Endodermal cell (in vitro differentiated cells): ENCODE measurements around the gene ARL3. TPM values are rescaled to one million over a fixed set of nuclear protein-coding genes. Genes with fewer than 3 reads are reported as not detected.
A peak's percentile ranks its signal among the peaks of the same experiment; 100 is the strongest.

Experiments used
- DNase-seq: peaks from one replicate; pipeline ENCODE4 v3.0.0-alpha.2; 2017
- H3K27ac ChIP-seq: 2 replicates; pipeline ENCODE4 v1.5.1; 2013; ENCODE audit warnings: mild to moderate bottlenecking, low read depth, low read length, moderate library complexity
- H3K27me3 ChIP-seq: 2 replicates; pipeline ENCODE4 v1.6.1; 2013; ENCODE audit warnings: mild to moderate bottlenecking, low read length, moderate library complexity; ENCODE audit not compliant: insufficient read depth, control insufficient read depth, poor library complexity, severe bottlenecking
- H3K36me3 ChIP-seq: 2 replicates; pipeline ENCODE4 v1.7.0; 2013; ENCODE audit warnings: mild to moderate bottlenecking, low read length, moderate library complexity; ENCODE audit not compliant: control insufficient read depth, insufficient read depth
- H3K4me1 ChIP-seq: one replicate; pipeline ENCODE4 v1.7.0; 2013; ENCODE audit warnings: low read length; ENCODE audit not compliant: control insufficient read depth, insufficient read depth
- H3K4me3 ChIP-seq: 2 replicates; pipeline ENCODE4 v1.5.1; 2013; ENCODE audit warnings: mild to moderate bottlenecking, low read length, moderate library complexity
- H3K9ac ChIP-seq: 2 replicates; pipeline ENCODE4 v1.6.1; 2013; ENCODE audit warnings: mild to moderate bottlenecking, low read length, moderate library complexity; ENCODE audit not compliant: poor library complexity, severe bottlenecking; ENCODE audit errors: extremely low read depth
- H3K9me3 ChIP-seq: 2 replicates; pipeline ENCODE4 v1.6.1; 2013; ENCODE audit warnings: mild to moderate bottlenecking, low read length, moderate library complexity; ENCODE audit not compliant: control insufficient read depth
- H3K27ac Mint-ChIP-seq: 2 replicates; pipeline ENCODE4 v1.8.0; 2020; ENCODE audit warnings: mixed read lengths
- H3K27me3 Mint-ChIP-seq: 2 replicates; pipeline ENCODE4 v1.8.0; 2021; ENCODE audit warnings: mild to moderate bottlenecking, mixed read lengths; ENCODE audit not compliant: insufficient read depth
- H3K36me3 Mint-ChIP-seq: 2 replicates; pipeline ENCODE4 v1.8.0; 2020; ENCODE audit warnings: low read depth, mixed read lengths
- H3K4me1 Mint-ChIP-seq: 2 replicates; pipeline ENCODE4 v1.8.0; 2020; ENCODE audit warnings: mixed read lengths
- H3K4me3 Mint-ChIP-seq: 2 replicates; pipeline ENCODE4 v1.8.0; 2020; ENCODE audit warnings: mild to moderate bottlenecking, moderate library complexity, mixed read lengths
- H3K9me3 Mint-ChIP-seq: 2 replicates; pipeline ENCODE4 v1.8.0; 2020; ENCODE audit warnings: mild to moderate bottlenecking, mixed read lengths
- WGBS, 2 experiments: methylation state at CpG; one replicate each; pipeline versions ENCODE4 v1.1.5 to v1.1.7; 2013; ENCODE audit warnings: missing lambda C conversion rate in 2 of 2, mixed read lengths in 1 of 2; ENCODE audit not compliant: insufficient coverage in 1 of 2, insufficient read length in 1 of 2; 5-methylcytosine and 5-hydroxymethylcytosine counted together
- total RNA-seq, 2 donors: library from RNA; stranded (reverse); fragmentation: NEBNext Ultra II Directional in 1 of 2; extraction: Animal tissue kit (Norgen Biotek cat#: 25700) in 1 of 2; gene quantifications; 2 replicates in 1 of 2; 3 replicates in 1 of 2; pipeline ENCODE4 v1.2.1, GENCODE V29; 2021
- TF ChIP-seq, protein P1 (sequence below): fragments of 200-600 bp; sonication (generic); conservative IDR thresholded peaks from 2 replicates; pipeline ENCODE4 v1.5.0; 2021; ENCODE audit warnings: antibody characterized with exemption, mild to moderate bottlenecking

ARL3 gene
- total RNA-seq, 2 donors from 2014 or later = 20.3 to 25.6 TPM

DNA sequence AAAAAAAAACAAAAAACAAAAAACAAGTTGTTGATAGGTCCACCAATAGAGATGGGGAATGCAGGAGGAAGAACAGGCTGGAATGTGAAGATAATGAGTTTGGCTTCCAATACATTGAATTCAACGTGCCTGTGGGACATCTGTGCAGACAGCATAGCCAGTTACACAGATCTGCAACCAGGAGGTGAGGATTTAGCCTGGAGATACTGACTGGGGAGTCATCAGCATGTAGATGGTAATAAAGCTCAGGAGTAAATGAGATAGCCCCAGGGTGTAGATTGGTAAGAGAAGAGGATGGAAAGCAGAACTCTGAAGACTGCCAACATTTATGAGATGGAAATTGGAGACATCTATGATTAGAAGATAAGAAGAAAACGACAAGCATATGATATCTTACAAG lies 74.7 kb downstream of the ARL3 start:
- H3K4me1 Mint-ChIP-seq = peaks cover 10% of the 10 kb centered on the region
- Histone ChIP-seq H3K27me3 (no peaks in the 10 kb centered on the region), H3K9ac (no peak overlapping the region), H3K9me3 (no peaks in the 10 kb centered on the region), H3K36me3 (no peaks in the 10 kb centered on the region), H3K4me3 (no peak overlapping the region), H3K27ac (no peak overlapping the region), H3K4me1 (no peaks in the 10 kb centered on the region)
- no peaks in the 10 kb centered on the region for H3K36me3 Mint-ChIP-seq
- no peak for DNase-seq
- TF ChIP-seq, protein P1, sequence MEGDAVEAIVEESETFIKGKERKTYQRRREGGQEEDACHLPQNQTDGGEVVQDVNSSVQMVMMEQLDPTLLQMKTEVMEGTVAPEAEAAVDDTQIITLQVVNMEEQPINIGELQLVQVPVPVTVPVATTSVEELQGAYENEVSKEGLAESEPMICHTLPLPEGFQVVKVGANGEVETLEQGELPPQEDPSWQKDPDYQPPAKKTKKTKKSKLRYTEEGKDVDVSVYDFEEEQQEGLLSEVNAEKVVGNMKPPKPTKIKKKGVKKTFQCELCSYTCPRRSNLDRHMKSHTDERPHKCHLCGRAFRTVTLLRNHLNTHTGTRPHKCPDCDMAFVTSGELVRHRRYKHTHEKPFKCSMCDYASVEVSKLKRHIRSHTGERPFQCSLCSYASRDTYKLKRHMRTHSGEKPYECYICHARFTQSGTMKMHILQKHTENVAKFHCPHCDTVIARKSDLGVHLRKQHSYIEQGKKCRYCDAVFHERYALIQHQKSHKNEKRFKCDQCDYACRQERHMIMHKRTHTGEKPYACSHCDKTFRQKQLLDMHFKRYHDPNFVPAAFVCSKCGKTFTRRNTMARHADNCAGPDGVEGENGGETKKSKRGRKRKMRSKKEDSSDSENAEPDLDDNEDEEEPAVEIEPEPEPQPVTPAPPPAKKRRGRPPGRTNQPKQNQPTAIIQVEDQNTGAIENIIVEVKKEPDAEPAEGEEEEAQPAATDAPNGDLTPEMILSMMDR = no peak
- H3K27me3 Mint-ChIP-seq = no peaks in the 10 kb centered on the region
- no peak overlapping the region for H3K27ac Mint-ChIP-seq
- no peak overlapping the region for H3K4me3 Mint-ChIP-seq
- no peaks in the 10 kb centered on the region for H3K9me3 Mint-ChIP-seq
- WGBS, 2 experiments = 65 to 80% methylated on average over 2 of the region's 2 CpGs

DNA sequence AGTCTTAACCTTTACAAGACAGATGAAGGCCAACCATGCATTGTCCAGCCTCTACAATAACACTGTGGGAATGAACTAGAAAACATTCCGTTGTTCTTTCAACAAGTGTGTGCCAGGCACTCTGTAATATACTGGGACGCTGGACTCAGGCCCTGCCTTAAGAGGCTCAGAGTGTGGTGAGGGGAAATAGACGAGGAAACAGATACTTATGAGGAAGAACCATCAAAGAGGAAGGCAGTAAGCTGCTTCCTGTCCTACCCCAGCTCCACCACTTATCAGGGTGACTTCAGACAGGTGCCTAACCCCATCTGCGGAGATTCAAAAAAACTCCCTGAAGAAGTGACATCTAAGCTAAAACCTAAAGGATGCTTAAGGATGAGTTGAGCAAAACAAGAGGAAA lies 78.8 kb downstream of the ARL3 start:
- H3K27ac ChIP-seq = no peak overlapping the region
- Mint-ChIP-seq H3K27ac (no peak overlapping the region), H3K4me1 (peaks cover 16% of the 10 kb centered on the region)

DNA sequence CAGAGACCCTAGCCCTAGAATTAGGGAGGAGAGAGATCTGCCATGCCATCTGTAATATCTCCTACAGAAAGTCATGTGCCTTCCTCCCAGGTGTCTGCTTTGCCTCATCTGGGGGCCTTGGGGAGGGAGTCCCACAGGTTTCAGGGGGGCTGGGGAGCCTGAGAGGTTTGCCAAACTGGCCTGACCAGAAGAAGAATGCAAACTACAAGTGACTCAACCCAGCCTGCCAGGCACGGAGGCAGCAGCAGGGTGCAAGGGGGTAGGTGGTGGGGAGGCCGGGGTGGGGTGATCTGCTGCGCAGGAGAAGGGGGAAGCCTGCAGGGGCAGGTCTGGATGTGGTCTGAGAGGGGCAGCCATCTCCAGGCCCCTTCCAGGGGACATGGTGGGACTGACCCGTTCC lies 79.5 kb downstream of the ARL3 start:
- Mint-ChIP-seq H3K36me3 (peaks cover 5% of the 10 kb centered on the region), H3K4me1 (peaks cover 22% of the 10 kb centered on the region), H3K27ac (no peak overlapping the region), H3K9me3 (no peaks in the 10 kb centered on the region), H3K27me3 (no peaks in the 10 kb centered on the region), H3K4me3 (no peak overlapping the region)
- H3K9ac ChIP-seq = no peak overlapping the region
- H3K4me3 ChIP-seq = no peak overlapping the region
- H3K4me1 ChIP-seq = peaks cover 3% of the 10 kb centered on the region
- no peak overlapping the region for H3K27ac ChIP-seq
- H3K36me3 ChIP-seq = no peaks in the 10 kb centered on the region
- TF ChIP-seq, protein P1 = no peak
- peak; percentile 60 for DNase-seq
- no peaks in the 10 kb centered on the region for H3K9me3 ChIP-seq
- no peaks in the 10 kb centered on the region for H3K27me3 ChIP-seq
- 50 to 84% methylated on average over 1 to 4 of the region's 4 CpGs for WGBS, 2 experiments

More for the DNA sequence above, 78.8 kb downstream of the ARL3 start:
- H3K36me3 ChIP-seq = no peaks in the 10 kb centered on the region
- H3K4me3 ChIP-seq = no peak overlapping the region
- no peaks in the 10 kb centered on the region for H3K9me3 Mint-ChIP-seq
- H3K27me3 ChIP-seq = no peaks in the 10 kb centered on the region
- TF ChIP-seq, protein P1 = no peak
- no peaks in the 10 kb centered on the region for H3K4me1 ChIP-seq
- no peaks in the 10 kb centered on the region for H3K9me3 ChIP-seq
- H3K36me3 Mint-ChIP-seq = peaks cover 5% of the 10 kb centered on the region
- no peak overlapping the region for H3K4me3 Mint-ChIP-seq
- H3K27me3 Mint-ChIP-seq = no peaks in the 10 kb centered on the region
- H3K9ac ChIP-seq = no peak overlapping the region
- DNase-seq = no peak
- WGBS, 2 experiments = 88 to 89% methylated on average over 3 to 4 of the region's 4 CpGs
